HG03097 (cell line): Measurements from ENCODE around the gene RAB11B.
A peak's percentile ranks its signal among the peaks of the same experiment; 100 is the strongest.
"Not testable (repeated sequence)": the region's sequence is repeated elsewhere in the genome, so short reads cannot be mapped to it uniquely, and the experiment has no call there.

Experiments
- ATAC-seq: cut with Tn5 transposase; IDR thresholded peaks from one replicate; pipeline ENCODE4 v1.9.1; 2021; ENCODE audit not compliant: unreplicated experiment, low FRiP score

The RAB11B gene

DNA sequence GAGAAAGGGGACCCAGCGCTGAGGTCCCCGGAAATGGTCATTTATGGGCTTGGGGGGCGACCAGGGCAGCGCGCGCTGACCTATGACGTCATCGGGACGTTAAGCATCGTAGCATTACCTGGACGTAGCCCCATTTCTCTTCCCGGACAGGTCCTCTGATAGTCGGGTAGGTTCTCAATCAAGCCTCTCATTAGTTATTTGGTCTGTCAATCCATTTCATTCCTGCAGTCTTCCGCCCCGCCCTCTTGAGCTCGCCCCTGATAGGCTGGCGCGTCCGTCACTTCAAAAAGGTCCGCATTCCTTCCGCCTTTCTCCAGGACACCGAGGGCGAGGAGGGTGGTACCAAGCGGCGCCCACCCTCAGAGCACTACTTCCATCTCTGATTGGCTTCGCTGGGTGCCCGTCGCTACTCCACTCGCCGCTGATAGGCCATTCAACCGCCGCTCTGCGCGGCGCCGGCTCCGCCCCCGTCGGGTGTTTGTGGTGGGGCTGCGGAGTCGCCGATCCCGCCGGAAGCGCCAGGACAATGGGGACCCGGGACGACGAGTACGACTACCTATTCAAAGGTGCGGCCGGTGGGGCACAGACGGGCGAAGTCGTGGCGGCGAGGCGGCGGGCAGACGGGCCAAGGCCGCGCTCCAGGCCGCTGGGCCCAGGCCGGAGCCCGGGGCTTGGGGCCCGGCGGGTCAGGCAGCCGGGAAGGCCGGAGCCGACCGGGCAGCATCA, at the start of gene RAB11B:
TSS of gene RAB11B (plus strand) at position 470 of the 726 bp plus-strand sequence. CDS start at position 527, 57 bp downstream.
- peak; percentile 90 for ATAC-seq

DNA sequence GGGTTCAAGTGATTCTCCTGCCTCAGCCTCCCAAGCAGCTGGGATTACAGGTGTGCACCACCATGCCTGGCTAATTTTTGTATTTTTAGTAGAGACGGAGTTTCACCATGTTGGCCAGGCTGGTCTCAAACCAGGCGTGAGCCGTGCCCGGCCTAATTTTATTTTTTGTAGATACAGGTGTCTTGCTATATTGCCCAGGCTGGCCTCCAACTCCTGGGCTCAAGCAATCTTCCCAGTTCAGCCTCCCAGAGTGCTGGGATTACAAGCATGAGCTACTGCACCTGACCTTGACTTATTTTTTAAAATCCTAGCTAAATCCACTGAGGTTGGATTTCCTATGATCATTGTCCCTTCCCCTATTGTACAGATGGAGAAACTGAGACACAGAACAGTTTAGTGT, 48.7 kb upstream of the RAB11B start:
- not testable (repeated sequence) for ATAC-seq

DNA sequence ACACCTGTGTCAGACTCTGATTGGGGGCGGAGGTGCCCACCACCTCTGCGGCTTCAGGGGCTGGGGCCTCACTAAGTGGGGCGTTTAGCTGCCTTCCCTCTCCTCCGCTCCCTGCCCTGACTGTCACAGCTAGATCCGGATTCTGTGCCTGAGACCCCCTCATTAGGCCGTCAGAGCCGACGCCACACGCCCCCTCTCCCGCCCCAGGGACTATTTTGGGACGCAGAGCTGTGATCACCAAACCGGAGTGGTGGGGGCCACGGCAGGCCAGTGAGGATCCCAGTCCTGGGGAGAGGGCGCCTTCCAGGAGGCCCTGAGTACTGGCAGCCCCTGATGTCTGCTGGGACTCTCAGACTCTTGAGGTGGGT, 47.9 kb upstream of the RAB11B start:
- ATAC-seq = no peak

- peak; percentile 97 for ATAC-seq
Measured at GRCh38 chr19:8342684-8343482, 47.3 kb upstream of the RAB11B start, which contains the start of gene KANK3. Gene KANK3, minus strand, starts transcription at chr19:8343262. Its CDS starts 5,434 bp downstream, at chr19:8337828.

GRCh38 chr19:8343483-8343844, 46.7 kb upstream of the RAB11B start:
- no peak for ATAC-seq

DNA sequence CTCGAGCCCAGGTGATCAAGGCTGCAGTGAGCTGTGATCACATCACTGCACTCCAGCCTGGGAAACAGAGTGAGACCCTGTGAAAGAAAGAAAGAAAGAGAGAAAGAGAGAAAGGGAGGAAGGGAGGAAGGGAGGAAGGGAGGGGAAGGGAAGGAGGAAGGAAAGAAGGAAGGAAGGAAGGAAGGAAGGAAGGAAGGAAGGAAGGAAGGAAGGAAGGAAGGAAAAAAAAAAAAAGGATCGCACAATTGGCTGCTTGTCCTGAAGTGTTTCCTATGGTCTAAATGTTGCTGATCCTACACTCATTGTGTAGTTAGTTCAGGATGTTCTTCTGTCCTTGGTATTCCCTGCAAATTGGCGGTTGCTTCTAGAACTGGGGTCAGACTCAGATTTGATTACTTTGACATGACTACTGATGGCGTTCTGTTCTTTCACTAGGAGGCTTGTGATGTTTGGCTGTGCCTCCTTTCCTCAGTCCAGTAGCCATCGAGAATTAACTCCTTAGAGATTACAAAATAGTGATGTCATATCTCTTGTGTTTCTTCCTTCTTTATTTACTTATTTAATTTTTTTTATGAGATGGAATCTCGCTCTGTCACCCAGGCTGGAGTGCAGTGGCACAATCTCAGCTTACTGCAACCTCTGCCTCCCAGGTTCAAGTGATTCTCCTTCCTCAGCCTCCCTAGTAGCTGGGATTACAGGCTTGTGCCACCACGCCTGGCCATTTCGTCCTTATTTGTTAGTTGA, 40.4 kb upstream of the RAB11B start:
- not testable (repeated sequence) for ATAC-seq

DNA sequence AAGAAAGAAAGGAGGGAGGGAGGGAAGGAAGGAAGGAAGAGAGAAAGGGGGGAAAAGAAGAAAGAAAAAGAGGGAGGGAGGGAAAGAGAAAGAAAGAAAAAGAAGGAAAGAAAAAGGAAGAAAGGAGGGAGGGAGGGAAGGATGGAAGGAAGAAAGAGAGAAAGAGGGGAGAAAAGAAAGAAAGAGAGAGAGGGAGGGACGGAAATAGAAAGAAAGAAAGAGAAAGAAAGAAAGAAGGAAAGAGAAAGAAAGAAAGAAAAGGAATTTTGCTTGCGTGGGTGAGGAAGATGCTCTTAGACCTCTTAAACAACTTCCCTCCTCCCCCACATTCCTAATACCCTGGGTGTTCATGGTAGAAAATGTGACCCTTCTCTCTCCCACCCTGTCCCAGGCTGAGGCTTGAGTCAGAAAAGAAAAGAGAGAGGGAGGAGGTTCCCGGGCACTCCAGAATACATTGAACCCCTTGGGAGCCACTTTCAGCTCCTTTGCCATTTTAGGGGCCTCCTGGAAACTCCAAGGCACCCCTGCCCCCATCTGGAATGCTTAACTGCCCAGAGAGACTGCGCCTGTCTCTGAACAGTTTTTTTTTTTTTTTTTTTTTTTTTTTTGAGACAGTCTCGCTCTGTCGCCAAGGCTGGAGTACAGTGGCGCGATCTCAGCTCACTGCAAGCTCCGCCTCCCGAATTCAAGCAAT, 37.9 kb upstream of the RAB11B start:
- ATAC-seq = no peak

- not testable (repeated sequence) for ATAC-seq
Measured at GRCh38 chr19:8352845-8353244, 37.3 kb upstream of the RAB11B start.

DNA sequence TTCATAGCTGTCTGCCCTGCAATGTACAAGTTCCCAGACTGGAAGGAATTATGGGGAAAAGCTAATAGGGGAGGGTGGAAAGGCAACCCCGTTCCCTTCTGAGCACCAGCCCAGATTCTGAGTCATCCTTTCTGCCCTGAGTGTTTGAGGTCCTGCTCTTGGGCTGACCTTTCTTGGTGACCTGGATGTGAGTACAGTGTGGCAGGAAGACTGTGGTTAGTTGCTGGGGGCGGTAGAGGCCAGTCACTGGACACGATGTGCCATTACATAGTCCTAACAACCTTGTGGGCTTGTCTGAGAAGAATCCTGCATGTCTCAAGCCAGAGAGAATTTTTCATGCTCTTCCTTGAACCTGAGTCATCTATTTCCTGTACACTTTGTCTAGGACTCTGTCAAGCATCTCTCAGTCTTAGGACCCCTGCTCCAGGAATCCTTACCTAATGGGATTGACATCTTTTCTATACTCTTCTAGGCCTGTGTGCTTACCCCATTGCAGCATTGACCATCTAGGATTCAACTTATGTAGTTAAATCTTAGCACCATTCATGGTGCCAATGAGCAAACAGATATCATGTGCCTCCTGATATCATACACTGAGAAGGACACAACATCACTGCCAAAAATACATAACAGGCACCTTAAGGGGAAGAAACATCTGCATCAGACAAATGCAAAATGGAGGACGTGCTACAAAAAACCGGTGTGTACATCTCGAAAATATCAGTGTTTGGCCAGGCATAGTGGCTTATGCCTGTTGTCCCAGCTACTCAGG, 34.3 kb upstream of the RAB11B start:
- no peak for ATAC-seq

DNA sequence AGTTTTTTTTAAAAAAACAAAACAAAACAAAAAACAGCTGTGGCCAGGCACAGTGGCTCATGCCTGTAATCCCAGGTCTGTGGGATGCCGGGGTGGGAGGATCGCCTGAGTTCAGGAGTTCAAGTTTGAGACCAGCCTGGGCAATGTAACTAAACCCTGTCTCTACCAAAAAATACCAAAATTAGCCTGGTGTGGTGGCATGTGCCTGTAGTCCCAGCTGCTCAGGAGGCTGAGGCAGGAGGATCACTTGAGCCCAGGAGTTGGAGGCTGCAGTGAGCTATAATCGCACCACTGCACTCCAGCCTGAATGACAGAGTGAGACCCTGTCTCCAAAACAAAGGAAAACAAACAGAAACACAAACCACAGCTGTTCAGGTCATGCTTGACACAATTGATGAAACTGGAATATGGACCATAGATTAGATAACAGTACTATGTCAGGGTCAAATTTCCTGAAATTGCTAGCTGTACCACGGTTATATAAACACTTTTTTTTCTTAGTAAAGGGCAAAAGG, 33.1 kb upstream of the RAB11B start:
- no peak for ATAC-seq

DNA sequence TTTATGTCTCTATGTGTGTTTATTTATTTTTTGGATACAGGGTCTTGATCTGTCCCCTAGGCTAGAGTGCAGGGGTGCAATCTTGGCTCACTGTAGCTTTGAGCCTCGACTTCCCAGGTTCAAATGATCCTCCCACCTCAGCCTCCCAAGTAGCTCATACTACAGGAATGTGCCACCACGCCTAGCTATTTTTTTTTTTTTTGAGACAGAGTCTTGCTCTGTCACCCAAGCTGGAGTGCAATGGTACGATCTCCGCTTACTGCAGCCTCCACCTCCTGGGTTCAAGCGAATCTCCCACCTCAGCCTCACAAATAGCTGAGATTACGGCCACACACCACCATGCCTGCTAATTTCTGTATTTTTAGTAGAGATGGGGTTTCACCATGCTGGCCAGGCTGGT, 31.2 kb upstream of the RAB11B start:
- no peak for ATAC-seq

- no peak for ATAC-seq
Measured at GRCh38 chr19:8360196-8360595, 30.0 kb upstream of the RAB11B start.

DNA sequence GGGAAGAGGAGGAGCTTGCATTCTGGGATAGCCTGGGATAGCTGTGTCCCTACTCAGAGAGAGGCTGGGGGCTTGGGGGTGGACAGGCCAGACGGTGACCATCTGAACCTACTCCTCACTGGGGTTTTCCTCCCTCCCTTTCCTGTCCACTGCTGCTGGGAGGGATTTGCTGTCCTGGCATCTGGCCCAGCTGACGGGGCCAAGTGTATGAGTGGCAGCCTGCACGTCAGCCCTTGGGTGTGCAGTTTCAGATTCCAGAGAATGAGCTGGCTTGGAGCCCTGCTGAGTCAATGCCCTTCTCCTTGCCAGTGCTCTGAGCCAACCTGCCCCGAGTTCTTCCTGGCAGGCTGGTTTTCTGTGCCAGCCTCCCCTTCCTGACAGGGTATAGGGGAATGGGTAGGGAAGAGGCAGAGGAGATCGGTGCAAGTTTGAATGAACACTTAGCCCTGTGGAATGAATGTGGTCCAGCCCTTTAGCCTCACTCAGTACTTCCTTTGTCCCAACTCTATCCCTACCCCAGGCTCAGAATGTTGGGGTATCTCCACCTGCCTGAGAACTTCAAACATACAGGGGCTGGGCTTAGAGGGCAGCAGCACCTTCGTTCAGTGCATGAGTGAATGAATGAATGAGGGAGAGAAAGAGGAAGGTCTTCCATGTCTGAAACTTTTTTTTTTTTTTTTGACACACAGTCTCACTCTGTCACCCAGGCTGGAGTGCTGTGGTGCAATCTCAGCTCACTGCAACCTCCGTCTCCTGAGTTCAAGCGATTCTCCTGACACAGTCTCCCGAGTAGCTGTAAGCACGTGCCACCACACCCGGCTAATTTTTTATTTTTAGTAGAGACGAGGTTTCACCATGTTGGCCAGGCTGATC, 28.0 kb upstream of the RAB11B start:
- ATAC-seq = no peak

- ATAC-seq = no peak
Measured at GRCh38 chr19:8363803-8364771, 26.1 kb upstream of the RAB11B start, which contains the start of gene ANGPTL4. Gene ANGPTL4, plus strand, starts transcription at chr19:8364155. Its CDS starts 167 bp downstream, at chr19:8364322.

DNA sequence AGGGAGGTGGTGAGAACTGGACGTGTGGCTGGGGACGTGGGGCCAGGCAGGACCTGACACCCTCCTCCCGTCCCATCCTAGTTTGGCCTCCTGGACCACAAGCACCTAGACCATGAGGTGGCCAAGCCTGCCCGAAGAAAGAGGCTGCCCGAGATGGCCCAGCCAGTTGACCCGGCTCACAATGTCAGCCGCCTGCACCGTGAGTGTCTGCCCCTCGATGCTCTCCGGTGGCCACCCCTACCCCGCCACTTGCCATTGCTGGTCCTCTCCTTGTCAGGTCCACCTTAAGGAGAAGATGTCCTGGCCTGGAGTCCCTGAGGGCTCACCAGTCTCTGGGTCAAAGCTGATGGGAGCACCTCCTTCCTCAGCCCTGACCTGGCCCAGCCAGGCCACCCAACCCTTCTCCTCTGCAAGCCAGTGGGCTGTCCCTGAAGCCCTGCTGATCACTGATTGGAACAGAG, 24.0 kb upstream of the RAB11B start:
- no peak for ATAC-seq

- ATAC-seq = no peak
Measured at GRCh38 chr19:8366961-8367326, 23.2 kb upstream of the RAB11B start.

- ATAC-seq = no peak
Measured at GRCh38 chr19:8367327-8368001, 22.7 kb upstream of the RAB11B start.
